HCT116 (cell line): Measurements from ENCODE around the gene SLC15A2. TPM values are rescaled to one million over a fixed set of nuclear protein-coding genes. Genes with fewer than 3 reads are reported as not detected.

Experiments
- ATAC-seq: fragments of 200-7000 bp; cut with Tn5 transposase; 2 replicates; pipeline ENCODE4 v1.9.1; 2020; ENCODE audit warnings: mild to moderate bottlenecking, moderate library complexity
- BruUV-seq: library from RNA; stranded (reverse); fragments of 400-500 nt; replicated peaks from 2 replicates; lab custom pipeline; 2021; lab: Mats Ljungman, UMichigan
- CTCF ChIA-PET: fragments of 300-600 bp; sonication (Branson Sonifier 250); formaldehyde crosslinking; loops from one replicate; lab custom pipeline; 2021; ENCODE audit warnings: antibody characterized with exemption; lab: Charles Lee
- POLR2A ChIA-PET: fragments of 300-600, 350-600 bp; sonication (Branson Sonifier 250); formaldehyde crosslinking; loops from one replicate; lab custom pipeline; 2021; ENCODE audit warnings: antibody characterized with exemption; lab: Charles Lee
- RAD21 ChIA-PET, 2 experiments: fragments of 300-600 bp; sonication (Branson Sonifier 250); formaldehyde crosslinking; loops; one replicate each; lab custom pipeline; 2023; ENCODE audit warnings: low total read pairs in 2 of 2; ENCODE audit not compliant: uncharacterized antibody in 2 of 2, unreplicated experiment in 2 of 2, low non-redundant PET in 1 of 2; lab: Charles Lee
- DNase-seq: peaks from one replicate; pipeline ENCODE4 v3.0.0-alpha.2; 2010; ENCODE audit warnings: low read depth, low spot score
- H2AFZ ChIP-seq: fragments of 200-600 bp; shearing (Covaris generic), sonication (generic); 2 replicates; pipeline ENCODE4 v1.6.1; 2017; ENCODE audit warnings: low read depth, mixed run types, mixed read lengths, antibody characterized with exemption, low read length; ENCODE audit not compliant: poor library complexity, severe bottlenecking
- H3K27ac ChIP-seq: 2 replicates; pipeline ENCODE4 v1.5.1; 2012; ENCODE audit warnings: low read depth, low read length
- H3K27me3 ChIP-seq: fragments of 200-600 bp; sonication (generic); 2 replicates; pipeline ENCODE4 v1.6.1; 2016; ENCODE audit warnings: mixed run types, low read length, mixed read lengths; ENCODE audit not compliant: insufficient read depth
- H3K36me3 ChIP-seq, 2 experiments: fragments of 200-500 bp in 1 of 2; fragments of 200-600 bp in 1 of 2; sonication (Bioruptor generic) in 1 of 2; sonication (generic) in 1 of 2; 2 replicates each; pipeline versions ENCODE4 v1.5.1 to v1.6.1; 2014 to 2016; ENCODE audit warnings: low read length in 2 of 2, inconsistent platforms in 1 of 2, mixed read lengths in 1 of 2, mixed run types in 1 of 2; ENCODE audit not compliant: insufficient read depth in 2 of 2, control insufficient read depth in 1 of 2
- H3K4me1 ChIP-seq, 2 experiments: fragments of 200-600 bp in 1 of 2; sonication (generic) in 1 of 2; 2 replicates each; pipeline versions ENCODE4 v1.5.1 to v1.6.1; 2012 to 2017; ENCODE audit warnings: low read length in 2 of 2, inconsistent platforms in 1 of 2, mild to moderate bottlenecking in 1 of 2, mixed read lengths in 1 of 2, mixed run types in 1 of 2, moderate library complexity in 1 of 2; ENCODE audit not compliant: insufficient read depth in 2 of 2, control insufficient read depth in 1 of 2
- H3K4me2 ChIP-seq: fragments of 200-600 bp; sonication (generic); 2 replicates; pipeline ENCODE4 v1.6.1; 2017; ENCODE audit warnings: mixed run types, low read length, mixed read lengths
- H3K4me3 ChIP-seq, 2 experiments: fragments of 200-600 bp in 1 of 2; sonication (generic) in 1 of 2; replicated peaks in 1 of 2; 2 replicates each; pipeline ENCODE4 v1.5.1; 2011 to 2016; ENCODE audit warnings: low read length in 2 of 2, control low read depth in 1 of 2, low read depth in 1 of 2, mild to moderate bottlenecking in 1 of 2, mixed read lengths in 1 of 2, mixed run types in 1 of 2
- H3K79me2 ChIP-seq: fragments of 200-600 bp; sonication (generic); 2 replicates; pipeline ENCODE4 v1.6.1; 2017; ENCODE audit warnings: mild to moderate bottlenecking, mixed run types, low read length, moderate library complexity, mixed read lengths; ENCODE audit not compliant: insufficient read depth
- H3K9ac ChIP-seq: fragments of 200-600 bp; sonication (generic); 2 replicates; pipeline ENCODE4 v1.6.1; 2016; ENCODE audit warnings: low read length, mixed read lengths
- H3K9me2 ChIP-seq: fragments of 200-600 bp; sonication (generic), shearing (Covaris generic); 2 replicates; pipeline ENCODE4 v1.6.1; 2017; ENCODE audit warnings: mixed run types, mild to moderate bottlenecking, moderate library complexity; ENCODE audit not compliant: insufficient read depth
- H3K9me3 ChIP-seq, 2 experiments: fragments of 200-500 bp in 1 of 2; fragments of 200-600 bp in 1 of 2; sonication (Bioruptor generic) in 1 of 2; sonication (generic) in 1 of 2; 2 replicates each; pipeline ENCODE4 v1.6.1; 2014 to 2017; ENCODE audit warnings: low read length in 2 of 2, mixed read lengths in 2 of 2, inconsistent platforms in 1 of 2, low read depth in 1 of 2, mild to moderate bottlenecking in 1 of 2, mixed run types in 1 of 2, moderate library complexity in 1 of 2; ENCODE audit not compliant: control insufficient read depth in 1 of 2, insufficient read depth in 1 of 2
- H4K20me1 ChIP-seq: fragments of 200-600 bp; sonication (generic), shearing (Covaris generic); 2 replicates; pipeline ENCODE4 v1.6.1; 2017; ENCODE audit warnings: mixed run types, mild to moderate bottlenecking, moderate library complexity; ENCODE audit not compliant: insufficient read depth
- ATF3 ChIP-seq: IDR thresholded peaks from 2 replicates; pipeline ENCODE4 v1.6.1; 2012
- CBX3 ChIP-seq: IDR thresholded peaks from 2 replicates; pipeline ENCODE4 v1.6.1; 2012; ENCODE audit warnings: low read depth
- CEBPB ChIP-seq: IDR thresholded peaks from 2 replicates; pipeline ENCODE4 v1.6.1; 2012; ENCODE audit warnings: low read depth
- EGR1 ChIP-seq: IDR thresholded peaks from 2 replicates; pipeline ENCODE4 v1.6.1; 2012; ENCODE audit warnings: low read depth
- JUND ChIP-seq: IDR thresholded peaks from 2 replicates; pipeline ENCODE4 v1.6.1; 2012
- POLR2A ChIP-seq: IDR thresholded peaks from 2 replicates; pipeline ENCODE4 v1.7.0; 2011; ENCODE audit warnings: borderline replicate concordance; ENCODE audit not compliant: insufficient read depth, insufficient read length; ENCODE audit errors: extremely low read depth
- POLR2AphosphoS5 ChIP-seq: IDR thresholded peaks from 2 replicates; pipeline ENCODE4 v1.6.1; 2011; ENCODE audit warnings: mild to moderate bottlenecking, low read depth, low read length, moderate library complexity
- SIN3A ChIP-seq: IDR thresholded peaks from 2 replicates; pipeline ENCODE4 v1.6.1; 2012; ENCODE audit warnings: low read depth
- TCF7L2 ChIP-seq: IDR thresholded peaks from 2 replicates; pipeline ENCODE4 v1.7.0; 2011; ENCODE audit warnings: borderline replicate concordance, inconsistent platforms; ENCODE audit not compliant: insufficient read depth, insufficient read length; ENCODE audit errors: extremely low read depth
- ZBTB33 ChIP-seq: IDR thresholded peaks from 2 replicates; pipeline ENCODE4 v1.6.1; 2011; ENCODE audit warnings: mild to moderate bottlenecking, low read length, moderate library complexity; ENCODE audit not compliant: insufficient replicate concordance; ENCODE audit errors: extremely low read depth
- ZFX ChIP-seq: fragments of 450-650 bp; IDR thresholded peaks from 2 replicates; pipeline ENCODE4 v1.6.1; 2017
- intact Hi-C: fragments of 100-400 bp; cut with micrococcal nuclease; formaldehyde crosslinking; loops from 2 replicates; pipeline ENCODE4 v1.10.0; 2022
- total RNA-seq: library from RNA; stranded (reverse); gene quantifications from one replicate; pipeline ENCODE4 v1.2.1, GENCODE V29; 2021; ENCODE audit not compliant: unreplicated experiment
- TF ChIP-seq, protein P1 (sequence below): IDR thresholded peaks from 2 replicates; pipeline ENCODE4 v1.6.1; 2012

SLC15A2 gene
- total RNA-seq, 1 experiment from 2014 or later, result 0.96 TPM

GRCh38 chr3:121969631-121970030, 75.4 kb downstream of the SLC15A2 start (continued):
- no peak for TF ChIP-seq POLR2A

- ATAC-seq, result no peak
- no peaks in the 10 kb centered on the region for H3K9me3 ChIP-seq
- no peak overlapping the region for H3K9ac ChIP-seq
- H2AFZ ChIP-seq, result no peak overlapping the region
- TF ChIP-seq POLR2AphosphoS5 (no peak), CEBPB (no peak), SIN3A (no peak), POLR2A (no peak), ATF3 (no peak), EGR1 (no peak), CBX3 (no peak)
- TF ChIP-seq, all 23 proteins: peak for 0
- H3K4me2 ChIP-seq, result no peak overlapping the region
- H3K9me2 ChIP-seq, result no peaks in the 10 kb centered on the region
- CTCF ChIA-PET, result no interaction called here
- H3K27ac ChIP-seq, result no peak overlapping the region
- H3K4me1 ChIP-seq, result no peaks in the 10 kb centered on the region
- H3K79me2 ChIP-seq, result no peaks in the 10 kb centered on the region
- H4K20me1 ChIP-seq, result no peaks in the 10 kb centered on the region
- no peaks in the 10 kb centered on the region for H3K36me3 ChIP-seq
- BruUV-seq, result no TSS peak
- intact Hi-C loops, result no loop called here
- H3K4me3 ChIP-seq, result no peak overlapping the region
- RAD21 ChIA-PET, result no interaction called here
- no peak for DNase-seq
- no peaks in the 10 kb centered on the region for H3K27me3 ChIP-seq
- POLR2A ChIA-PET, result no interaction called here
Measured at GRCh38 chr3:121970047-121970446, 75.8 kb downstream of the SLC15A2 start.

DNA sequence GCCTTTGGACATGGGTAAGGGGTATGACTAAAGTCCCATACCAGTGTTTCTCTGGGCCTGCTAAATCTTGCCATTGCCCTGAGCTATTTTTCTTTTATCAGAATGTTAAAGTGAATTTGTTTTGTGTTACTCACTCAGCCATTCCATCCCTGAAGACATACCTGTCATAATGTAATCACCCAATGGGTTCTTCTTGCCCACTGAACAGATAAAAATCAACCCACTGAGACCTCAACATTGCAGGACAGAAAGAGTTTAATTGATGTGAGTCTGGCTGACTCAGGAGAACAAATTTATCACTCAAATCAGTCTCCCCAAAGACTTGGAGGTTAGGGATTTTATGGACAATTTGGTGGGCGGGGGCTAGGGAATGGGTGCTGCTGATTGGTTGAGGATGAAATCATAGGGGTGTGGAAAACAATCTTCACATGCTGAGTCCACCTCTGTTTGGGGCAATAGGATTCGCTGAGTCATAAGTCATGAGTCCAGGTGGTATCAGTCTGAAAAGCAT, 80.5 kb downstream of the SLC15A2 start:
- ChIA-PET RAD21 (no interaction called here), POLR2A (no interaction called here), CTCF (no interaction called here)
- no peak overlapping the region for H3K9ac ChIP-seq
- no peak overlapping the region for H3K27ac ChIP-seq
- no peaks in the 10 kb centered on the region for H3K27me3 ChIP-seq
- no peak overlapping the region for H2AFZ ChIP-seq
- H3K4me3 ChIP-seq, result no peak overlapping the region
- H3K9me2 ChIP-seq, result no peaks in the 10 kb centered on the region
- H3K9me3 ChIP-seq, result no peaks in the 10 kb centered on the region
- no peak for ATAC-seq
- no peak for DNase-seq
- H3K79me2 ChIP-seq, result no peaks in the 10 kb centered on the region
- TF ChIP-seq JUND, result no peak
- TF ChIP-seq CEBPB, result no peak
- TF ChIP-seq ZFX, result no peak
- TF ChIP-seq TCF7L2, result no peak
- TF ChIP-seq POLR2A, result no peak
- TF ChIP-seq ZBTB33, result no peak
- TF ChIP-seq, protein P1, sequence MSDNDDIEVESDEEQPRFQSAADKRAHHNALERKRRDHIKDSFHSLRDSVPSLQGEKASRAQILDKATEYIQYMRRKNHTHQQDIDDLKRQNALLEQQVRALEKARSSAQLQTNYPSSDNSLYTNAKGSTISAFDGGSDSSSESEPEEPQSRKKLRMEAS, result no peak
- intact Hi-C loops, result no loop called here
- no peaks in the 10 kb centered on the region for H3K4me1 ChIP-seq
- no TSS peak for BruUV-seq
- no peaks in the 10 kb centered on the region for H3K36me3 ChIP-seq
- H4K20me1 ChIP-seq, result no peaks in the 10 kb centered on the region
- H3K4me2 ChIP-seq, result no peak overlapping the region
